HG02884 (cell line): ENCODE data around the gene KRTAP3-3.
"Not testable (repeated sequence)": the region's sequence is repeated elsewhere in the genome, so short reads cannot be mapped to it uniquely, and the experiment has no call there.

Source experiments
- ATAC-seq: cut with Tn5 transposase; IDR thresholded peaks from one replicate; pipeline ENCODE4 v1.9.1; 2021; ENCODE audit warnings: mild to moderate bottlenecking, moderate library complexity; ENCODE audit not compliant: unreplicated experiment

KRTAP3-3 gene

DNA sequence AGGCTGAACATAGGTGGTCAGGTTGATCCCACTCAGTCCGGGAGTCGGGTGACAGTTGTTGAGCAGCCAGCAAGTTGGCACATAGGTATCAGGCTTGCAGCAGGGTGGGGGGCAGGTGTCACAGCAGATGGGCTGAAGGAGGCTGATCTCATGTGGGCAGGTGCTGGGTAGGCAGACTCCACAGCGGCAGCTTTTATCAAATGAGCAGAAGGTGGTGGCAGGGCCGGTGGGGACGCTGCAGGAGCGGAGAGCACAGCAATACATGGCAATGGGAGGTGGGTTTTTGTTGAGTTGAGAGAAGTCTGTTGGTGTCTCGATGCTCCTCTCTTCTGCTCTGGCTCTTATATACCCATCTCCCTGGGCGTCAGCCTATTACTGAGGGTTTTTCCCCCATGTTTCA lies 14.8 kb upstream of the KRTAP3-3 start, which contains the start of gene KRTAP3-1:
Gene KRTAP3-1 (minus strand): TSS at position 318 of the 400 bp plus-strand sequence. CDS start 54 bp downstream, at position 264.
- no peak for ATAC-seq

- ATAC-seq, result no peak
Measured at GRCh38 chr17:41004397-41004796, 10.4 kb upstream of the KRTAP3-3 start.

GRCh38 chr17:41003926-41004325 lies 10.0 kb upstream of the KRTAP3-3 start:
- ATAC-seq, result no peak

- ATAC-seq, result no peak
Measured at GRCh38 chr17:41002814-41003213, 8.8 kb upstream of the KRTAP3-3 start.

GRCh38 chr17:41001795-41002194 lies 7.8 kb upstream of the KRTAP3-3 start:
- ATAC-seq, result no peak

DNA sequence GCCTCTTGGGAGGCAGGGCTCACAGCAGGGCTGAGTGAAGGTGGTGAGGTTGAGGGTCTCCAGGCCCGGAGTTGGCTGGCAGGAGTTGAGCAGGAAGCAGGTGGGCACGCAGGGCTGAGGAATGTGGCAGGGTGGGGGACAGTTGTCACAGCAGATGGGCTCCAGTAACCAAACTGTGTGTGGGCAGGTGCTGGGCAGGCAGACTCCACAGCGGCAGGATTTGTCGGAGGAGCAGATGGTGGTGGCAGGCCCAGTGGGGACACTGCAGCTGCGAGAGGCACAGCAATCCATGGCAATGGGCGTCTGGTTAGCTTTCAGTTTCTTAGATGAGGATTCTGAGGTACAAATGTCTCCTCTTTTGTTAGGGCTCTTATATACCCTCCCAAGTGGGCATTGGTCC lies 5.6 kb upstream of the KRTAP3-3 start, which contains the start of gene KRTAP3-2:
Gene KRTAP3-2 (minus strand): TSS at position 344 of the 400 bp plus-strand sequence. CDS start 53 bp downstream, at position 291.
- not testable (repeated sequence) for ATAC-seq

DNA sequence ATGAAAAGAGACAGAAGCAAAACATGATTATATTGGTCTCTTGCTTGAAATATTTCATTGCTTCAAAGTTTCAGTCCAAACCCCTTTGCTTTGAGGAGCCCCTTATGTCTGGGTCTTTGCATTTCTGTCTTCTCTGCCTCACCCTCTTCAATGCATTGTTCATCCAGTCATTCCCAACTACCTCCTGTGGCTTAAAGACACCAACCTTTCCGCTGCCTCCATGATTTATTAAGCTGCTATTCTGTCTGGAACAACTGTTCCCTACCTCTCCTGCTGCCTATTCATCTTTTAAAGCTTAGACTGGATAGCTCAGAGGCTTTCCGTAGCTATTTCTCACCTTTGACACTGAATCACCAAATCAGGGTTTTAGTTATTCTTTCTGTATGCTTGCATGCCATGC lies 3.4 kb upstream of the KRTAP3-3 start:
- ATAC-seq, result no peak

DNA sequence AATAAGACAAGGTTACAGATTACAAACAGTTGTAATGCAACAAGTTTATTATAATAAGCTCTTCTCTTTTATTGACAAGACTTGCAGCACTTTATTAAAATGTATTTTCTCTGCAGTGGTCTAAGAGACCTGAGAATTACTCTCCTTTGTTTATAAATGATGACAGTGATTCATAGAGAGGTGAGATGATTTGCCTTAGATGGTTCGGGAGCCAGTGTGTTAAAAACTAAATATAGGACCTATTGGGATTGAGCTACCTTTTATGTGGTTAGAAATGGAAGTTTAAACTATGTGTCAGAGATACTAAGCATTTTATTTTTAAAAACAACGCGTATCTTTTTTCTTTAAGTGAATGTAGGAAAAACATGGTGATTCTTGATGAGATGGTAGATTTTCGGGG lies 2.9 kb upstream of the KRTAP3-3 start:
- ATAC-seq, result no peak

DNA sequence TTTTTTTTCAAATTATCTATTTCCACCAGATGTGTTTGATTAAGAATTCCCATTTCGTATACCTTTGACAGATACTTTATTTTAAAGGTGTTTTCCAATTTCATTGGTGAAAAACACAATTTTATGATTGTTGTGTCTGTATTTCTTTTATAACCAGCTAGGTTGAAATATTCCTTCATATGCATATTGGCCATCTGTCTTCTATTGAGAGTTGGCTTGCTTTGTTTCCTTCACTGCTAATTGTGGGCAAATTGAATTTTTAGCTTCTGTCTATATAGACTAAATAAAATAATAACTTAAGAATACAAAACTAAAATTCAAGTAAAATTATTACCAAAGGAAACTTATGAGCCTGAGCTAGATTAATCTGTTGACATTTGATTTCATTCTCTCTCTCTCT lies 1.2 kb upstream of the KRTAP3-3 start:
- no peak for ATAC-seq

DNA sequence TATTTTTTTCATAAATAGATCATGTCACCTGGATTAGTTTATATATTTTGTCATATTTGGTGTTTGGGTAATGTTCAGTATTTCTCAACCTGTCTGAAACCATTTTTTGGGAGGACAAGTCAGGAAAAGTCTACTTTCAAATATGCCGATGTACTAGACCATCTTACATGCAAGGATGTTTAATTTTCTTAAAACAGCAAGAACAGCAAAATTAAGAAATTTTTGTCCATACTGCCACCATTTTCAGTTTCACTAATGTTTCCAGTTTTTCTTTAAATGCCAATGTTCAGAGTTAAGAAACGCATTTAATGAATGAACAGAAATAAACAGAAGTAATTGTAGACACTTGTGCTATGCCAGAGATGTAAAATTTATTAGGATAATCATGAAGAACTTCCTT lies 880 bp downstream of the KRTAP3-3 start:
- ATAC-seq, result no peak

DNA sequence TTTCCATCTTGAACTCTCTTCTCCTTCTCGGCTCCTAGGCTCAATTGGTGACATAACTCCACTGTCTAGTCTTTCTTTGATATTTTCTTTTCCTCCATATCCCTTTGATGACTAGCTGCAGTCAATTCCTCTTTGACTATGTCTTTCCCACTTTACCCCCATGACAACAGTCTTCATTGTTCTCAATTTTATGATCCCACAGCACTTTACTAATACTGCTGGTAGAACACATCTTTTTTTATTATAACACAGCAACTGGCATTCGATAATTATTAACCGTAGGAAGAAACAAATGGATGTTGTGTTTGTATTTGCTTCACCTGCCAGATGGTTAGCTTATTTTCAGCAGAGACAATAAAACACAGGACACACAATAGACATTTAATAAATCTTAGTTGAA lies 1.3 kb downstream of the KRTAP3-3 start:
- ATAC-seq, result no peak

DNA sequence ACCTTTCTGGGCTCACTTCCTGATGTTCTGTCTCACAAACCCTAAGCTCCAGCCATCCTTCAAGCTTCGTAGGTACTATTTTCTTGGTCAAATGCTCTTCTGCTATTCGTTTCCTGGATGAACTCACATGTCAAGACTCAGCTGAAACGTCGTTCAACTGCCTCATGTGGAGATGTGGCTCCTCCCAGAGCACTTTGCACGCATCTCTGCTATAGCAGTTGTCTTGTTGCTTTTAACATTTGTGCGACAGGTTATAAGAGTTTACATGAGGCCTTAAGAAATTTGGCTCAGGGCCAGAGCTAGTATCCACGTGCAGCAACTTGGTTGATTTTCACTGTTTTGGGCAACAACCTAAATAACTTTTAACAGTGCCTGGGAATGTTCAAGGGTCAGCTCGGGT lies 7.0 kb downstream of the KRTAP3-3 start:
- ATAC-seq, result no peak

- ATAC-seq, result no peak
Measured at GRCh38 chr17:40984226-40984625, 9.7 kb downstream of the KRTAP3-3 start, which contains the start of gene KRT40. TSS of gene KRT40 (minus strand) at chr17:40984326. CDS start at chr17:40984273, 53 bp downstream.

GRCh38 chr17:40981115-40981514 lies 12.8 kb downstream of the KRTAP3-3 start:
- no peak for ATAC-seq

DNA sequence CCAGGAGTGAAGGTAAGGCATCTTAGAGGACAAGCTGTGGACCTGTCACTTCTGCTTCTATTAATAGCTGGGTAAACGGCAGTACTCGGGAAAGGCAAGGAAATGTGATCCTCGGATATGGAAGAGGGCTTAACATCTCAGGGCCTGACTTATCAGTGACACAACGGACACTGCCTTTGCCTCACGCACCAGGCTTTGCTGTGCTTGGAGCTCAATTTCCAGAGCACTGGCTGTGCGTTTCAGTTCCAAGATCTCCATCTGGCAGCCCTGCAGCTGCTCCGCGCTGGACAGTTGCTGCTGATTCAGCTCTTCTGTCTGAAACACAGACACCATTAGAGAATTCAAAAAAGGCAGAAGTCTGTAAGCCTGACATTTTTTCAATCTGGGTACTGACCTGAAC lies 13.4 kb downstream of the KRTAP3-3 start:
- no peak for ATAC-seq

DNA sequence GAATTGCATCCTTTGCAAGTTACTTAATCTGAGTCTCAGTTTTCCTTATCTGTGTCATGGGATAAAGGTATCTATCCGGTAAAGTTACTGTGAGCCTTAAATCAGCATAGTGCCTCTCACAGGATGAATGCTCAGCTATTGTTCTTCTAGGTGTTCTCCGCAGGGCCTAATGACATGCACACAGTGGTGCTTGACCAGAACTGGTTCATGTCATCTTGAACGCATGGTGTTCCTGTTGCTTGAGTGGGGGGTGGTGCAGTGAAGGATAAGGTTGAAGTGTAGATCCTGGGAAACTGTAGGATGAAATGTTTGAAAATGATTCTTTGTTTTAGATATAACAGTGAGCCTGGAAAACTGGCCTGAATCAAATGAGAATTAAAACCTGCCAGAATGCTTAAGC lies 13.8 kb downstream of the KRTAP3-3 start:
- ATAC-seq, result no peak

DNA sequence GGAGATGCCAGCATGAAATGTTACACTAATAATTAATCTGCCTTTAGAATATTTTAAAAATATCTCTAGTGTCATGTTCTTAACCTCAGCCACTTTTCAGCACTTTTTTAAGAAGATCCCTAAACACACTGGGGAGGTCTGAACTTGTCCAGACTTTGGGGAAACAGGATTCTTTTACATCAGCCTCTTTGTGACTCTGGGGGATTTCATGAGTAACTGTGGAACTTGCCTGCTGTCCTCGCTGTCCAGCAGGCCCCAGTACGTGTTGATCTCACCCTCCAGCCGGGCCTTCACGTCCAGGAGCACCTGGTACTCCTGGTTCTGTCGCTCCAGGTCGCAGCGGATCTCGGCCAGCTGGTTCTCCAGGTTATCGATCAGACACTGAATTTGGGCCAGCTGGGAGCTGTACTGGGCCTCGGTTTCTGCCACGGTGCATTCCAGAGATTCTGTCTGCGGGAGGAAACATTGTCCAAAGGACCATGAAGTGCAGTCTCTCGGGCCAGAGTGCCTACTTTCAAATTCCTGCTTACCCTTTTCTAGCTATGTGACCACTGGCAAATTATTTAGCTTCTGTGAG lies 15.3 kb downstream of the KRTAP3-3 start:
- no peak for ATAC-seq

DNA sequence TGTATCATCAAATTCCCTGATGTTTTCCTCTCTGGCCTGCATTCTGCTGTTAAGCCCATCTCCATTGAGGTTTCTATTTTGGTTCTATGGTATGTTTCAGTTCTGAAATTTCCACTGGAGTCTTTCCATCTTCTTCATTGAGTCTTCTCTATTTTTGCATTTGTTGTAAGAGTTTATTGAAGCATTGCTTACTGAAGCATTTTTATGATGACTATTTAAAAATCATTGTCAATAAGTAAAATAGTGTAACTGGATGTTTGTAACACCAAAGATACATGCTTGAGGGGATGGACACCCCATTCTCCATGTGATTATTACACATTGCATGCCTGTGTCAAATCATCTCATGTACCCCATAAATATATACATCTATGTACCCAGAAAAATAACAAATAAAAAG lies 18.4 kb downstream of the KRTAP3-3 start:
- ATAC-seq, result no peak

- no peak for ATAC-seq
Measured at GRCh38 chr17:40974366-40974765, 19.6 kb downstream of the KRTAP3-3 start.

- no peak for ATAC-seq
Measured at GRCh38 chr17:40967582-40967981, 26.4 kb downstream of the KRTAP3-3 start.

GRCh38 chr17:40966848-40967247 lies 27.1 kb downstream of the KRTAP3-3 start, which contains the start of gene KRT39:
TSS of gene KRT39 (minus strand) at chr17:40966948. CDS start at chr17:40966856, 92 bp downstream.
- ATAC-seq, result no peak

DNA sequence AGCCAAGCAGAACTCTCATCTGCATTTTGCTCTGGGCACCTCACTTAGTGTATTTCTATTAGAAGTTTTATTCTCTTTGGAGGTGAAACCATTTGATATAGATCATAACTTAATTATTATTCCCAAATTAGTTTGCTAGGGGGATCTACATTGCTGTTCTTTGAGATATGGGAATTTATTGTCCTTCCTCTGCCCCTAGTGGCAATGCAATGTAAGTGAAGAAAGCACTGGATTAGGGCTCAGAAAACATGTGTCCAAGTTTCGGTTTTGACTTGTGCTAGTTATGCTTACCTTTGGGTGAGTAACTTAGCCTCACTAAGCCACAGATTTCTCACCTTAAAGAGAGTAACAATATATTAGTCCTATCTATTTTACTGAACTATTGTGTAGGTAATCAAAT lies 30.1 kb downstream of the KRTAP3-3 start:
- no peak for ATAC-seq

- ATAC-seq, result no peak
Measured at GRCh38 chr17:40962059-40962561, 31.9 kb downstream of the KRTAP3-3 start.
